Aorta (tissue), 5 donors: ENCODE measurements around the gene FBXO42. TPM values are rescaled to one million over a fixed set of nuclear protein-coding genes. Genes with fewer than 3 reads are reported as not detected.
"Not testable (repeated sequence)": the region's sequence is repeated elsewhere in the genome, so short reads cannot be mapped to it uniquely, and the experiment has no call there.

Source experiments
- ATAC-seq: fragments of 200-7000 bp; cut with Tn5 transposase; one replicate; pipeline ENCODE4 v1.9.1; 2022; ENCODE audit warnings: moderate library complexity; ENCODE audit not compliant: low FRiP score
- DNase-seq, 2 donors: peaks; one replicate each; pipeline ENCODE4 v3.0.0-alpha.2; 2020
- H3K27ac ChIP-seq, 2 donors: one replicate each; pipeline ENCODE4 v1.5.1; 2013; ENCODE audit warnings: low read length in 2 of 2, mild to moderate bottlenecking in 2 of 2, moderate library complexity in 2 of 2, control low read depth in 1 of 2, inconsistent platforms in 1 of 2, low read depth in 1 of 2
- H3K27me3 ChIP-seq, 2 donors: one replicate each; pipeline ENCODE4 v1.6.1; 2013; ENCODE audit warnings: control low read depth in 1 of 2, low read length in 1 of 2, mild to moderate bottlenecking in 1 of 2, moderate library complexity in 1 of 2; ENCODE audit not compliant: insufficient read depth in 2 of 2, control insufficient read depth in 1 of 2
- H3K36me3 ChIP-seq, 2 donors: one replicate each; pipeline ENCODE4 v1.6.1; 2013; ENCODE audit warnings: control low read depth in 1 of 2, low read length in 1 of 2, mild to moderate bottlenecking in 1 of 2; ENCODE audit not compliant: insufficient read depth in 2 of 2, control insufficient read depth in 1 of 2
- H3K4me1 ChIP-seq, 2 donors: one replicate each; pipeline ENCODE4 v1.6.1; 2013; ENCODE audit warnings: low read length in 2 of 2, control low read depth in 1 of 2, mild to moderate bottlenecking in 1 of 2, moderate library complexity in 1 of 2; ENCODE audit not compliant: insufficient read depth in 2 of 2, control insufficient read depth in 1 of 2
- H3K4me3 ChIP-seq, 2 donors: one replicate each; pipeline ENCODE4 v1.5.1; 2013; ENCODE audit warnings: low read length in 2 of 2, control low read depth in 1 of 2, mild to moderate bottlenecking in 1 of 2
- H3K9me3 ChIP-seq: one replicate; pipeline ENCODE4 v1.6.1; 2013; ENCODE audit warnings: mild to moderate bottlenecking, low read length; ENCODE audit not compliant: control insufficient read depth
- WGBS, 2 donors: extraction: QIAGEN DNeasy Blood & Tissue Kit; methylation state at CpG; one replicate each; pipeline ENCODE4 v1.1.7; 2013; 5-methylcytosine and 5-hydroxymethylcytosine counted together
- intact Hi-C, 2 donors: fragments of 100-400 bp; cut with DNase I; formaldehyde crosslinking; loops; one replicate each; pipeline versions ENCODE4 v1.14.2 to v1.15.0; 2022
- polyA plus RNA-seq, 2 donors: library from polyadenylated mRNA; stranded (reverse); fragments of 200-250 nt; gene quantifications; one replicate each; pipeline ENCODE4 v1.2.3, GENCODE V29; 2013
- total RNA-seq, 2 donors: library from RNA; stranded (reverse); fragmentation: NEBNext Ultra II Directional; extraction: Animal tissue kit (Norgen Biotek cat#: 25700); gene quantifications; one replicate each; pipeline ENCODE4 v1.2.1, GENCODE V29; 2021
- donor health status: healthy with polysubstance abuse.
- donor health status: Bipolar disorder and iron deficiency.
- donor health status: DM: no; HTN: no; CAD: no.
- donor health status: DM: no; HTN: no; CAD: no.
- donor health status: DM: yes; HTN: yes; CAD: no.

The FBXO42 gene
- total and polyA plus RNA-seq, 4 donors = 9.4 to 33.3 (median 32.9) TPM

DNA sequence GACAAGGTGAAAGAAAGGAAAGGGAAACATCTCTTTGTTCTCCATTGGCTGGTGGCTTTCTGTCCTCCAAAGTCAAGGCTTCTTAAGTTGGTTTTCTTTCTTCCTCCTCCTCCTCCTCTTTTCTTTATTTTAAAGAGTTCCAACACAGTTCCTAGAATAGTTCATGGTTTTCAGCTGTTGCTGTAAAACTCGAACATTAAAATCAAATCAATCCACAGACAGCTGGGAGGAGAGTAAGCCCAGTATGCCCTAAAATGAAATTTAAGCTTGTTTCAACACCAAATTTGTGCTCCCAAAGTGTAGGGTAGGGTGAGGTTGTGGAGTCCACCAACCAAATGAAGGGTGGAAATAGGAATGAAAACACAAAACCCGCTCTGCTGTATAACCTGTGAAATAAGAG lies 104.8 kb downstream of the FBXO42 start:
- DNase-seq (no peak), ATAC-seq (no peak)
- Histone ChIP-seq H3K9me3 (no peaks in the 10 kb centered on the region), H3K36me3 (peaks cover 4 to 5% of the 10 kb centered on the region in 2 donors), H3K4me3 (no peak overlapping the region), H3K4me1 (peaks cover 0 to 10% of the 10 kb centered on the region in 2 donors), H3K27ac (peak overlapping the region; percentile 45 to 66), H3K27me3 (no peaks in the 10 kb centered on the region)
- WGBS, 2 donors = 48 to 54% methylated on average over 2 of the region's 2 CpGs
- intact Hi-C loops = no loop called here

DNA sequence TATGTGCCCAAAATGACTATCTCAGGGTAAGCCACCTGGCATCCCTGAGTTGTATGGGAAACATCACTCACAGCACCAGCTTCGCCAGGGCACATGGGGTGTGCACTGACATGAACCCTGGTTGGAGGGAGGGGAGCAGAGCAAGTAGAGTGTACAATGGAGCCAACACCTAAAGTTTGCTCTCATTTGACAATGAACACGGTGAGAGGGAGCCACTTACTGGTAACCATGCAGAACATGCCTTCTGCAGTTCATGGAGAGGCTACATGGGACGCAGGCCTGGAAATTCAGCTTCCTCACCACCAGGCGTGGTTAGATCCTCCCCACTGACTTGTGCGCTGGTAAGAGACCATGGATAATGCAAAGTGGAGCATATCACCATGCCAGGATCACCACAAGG lies 105.3 kb downstream of the FBXO42 start:
- 83% methylated on average over 5 of the region's 5 CpGs for WGBS, 2 donors
- peaks cover 0 to 5% of the 10 kb centered on the region in 2 donors for H3K36me3 ChIP-seq
- no peak overlapping the region for H3K4me3 ChIP-seq
- no peaks in the 10 kb centered on the region for H3K9me3 ChIP-seq
- H3K27me3 ChIP-seq = no peaks in the 10 kb centered on the region
- peaks cover 0 to 10% of the 10 kb centered on the region in 2 donors for H3K4me1 ChIP-seq
- H3K27ac ChIP-seq = peak overlapping the region; percentile 18 to 45
- intact Hi-C loops = no loop called here
- no peak for ATAC-seq
- DNase-seq = peak in 1 of 2 donors; percentile 13

DNA sequence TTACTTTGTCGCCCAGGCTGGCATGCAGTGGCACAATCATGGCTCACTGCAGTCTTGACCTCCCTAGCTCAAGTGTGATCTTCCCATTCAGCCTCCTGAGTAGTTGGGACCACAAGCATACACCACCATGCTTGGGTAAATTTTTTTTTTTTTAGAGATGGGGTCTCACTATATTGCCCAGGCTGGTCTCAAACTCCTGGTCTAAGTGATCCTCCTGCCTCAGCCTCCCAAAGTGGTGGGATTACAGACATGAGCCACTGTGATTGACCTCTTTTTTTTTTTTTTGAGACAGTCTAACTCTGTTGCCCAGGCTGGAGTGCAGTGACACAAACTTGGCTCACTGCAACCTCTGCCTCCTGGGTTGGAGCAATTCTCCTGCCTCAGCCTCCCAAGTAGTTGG lies 106.0 kb downstream of the FBXO42 start:
- H3K4me1 ChIP-seq, DNase-seq, H3K36me3 ChIP-seq, H3K4me3 ChIP-seq, ATAC-seq, H3K9me3 ChIP-seq, intact Hi-C loops, H3K27ac ChIP-seq, H3K27me3 ChIP-seq: not testable (repeated sequence)
- WGBS, 2 donors = 96% methylated on average over 1 of the region's 1 CpG

DNA sequence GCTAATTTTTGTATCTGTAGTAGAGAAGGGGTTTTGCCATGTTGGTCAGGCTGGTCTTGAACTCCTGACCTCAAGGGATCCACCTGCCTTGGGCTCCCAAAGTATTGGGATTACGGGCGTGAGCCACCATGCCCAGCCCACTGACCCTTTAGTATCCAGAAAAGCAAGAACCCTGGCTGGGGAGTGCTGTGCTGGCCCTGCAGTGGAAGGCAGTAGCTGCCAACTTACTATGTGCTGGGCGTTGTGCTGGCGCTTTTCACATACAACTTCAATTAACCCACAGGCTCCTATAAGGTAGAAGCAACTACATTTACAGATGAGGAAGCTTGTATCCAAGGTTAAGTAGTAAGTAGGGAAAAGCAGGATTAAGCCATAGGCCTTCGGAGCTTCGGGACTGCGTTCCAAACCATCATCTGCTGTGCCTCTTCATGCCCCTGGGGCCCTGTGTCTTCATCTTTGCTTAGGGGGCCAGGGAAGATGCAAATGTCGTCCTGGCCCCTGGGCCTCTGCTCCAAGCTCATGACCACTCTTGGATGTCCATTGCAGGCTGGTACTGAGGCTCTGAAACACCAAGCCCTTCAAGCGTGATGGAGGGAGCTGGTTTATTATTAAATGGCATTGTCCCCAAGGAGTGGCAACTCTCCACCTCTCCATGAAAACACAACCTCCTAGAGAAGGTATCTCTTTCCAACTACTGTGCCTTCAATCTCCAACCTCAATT lies 106.6 kb downstream of the FBXO42 start:
- intact Hi-C loops = no loop called here
- Histone ChIP-seq H3K9me3 (no peaks in the 10 kb centered on the region), H3K36me3 (no peaks in the 10 kb centered on the region), H3K4me3 (no peak overlapping the region), H3K27ac (no peak overlapping the region), H3K27me3 (no peaks in the 10 kb centered on the region), H3K4me1 (peaks cover 0 to 3% of the 10 kb centered on the region in 2 donors)
- WGBS, 2 donors = 89% methylated on average over 9 of the region's 9 CpGs
- ATAC-seq (no peak), DNase-seq (peak in 1 of 2 donors; percentile 40)

DNA sequence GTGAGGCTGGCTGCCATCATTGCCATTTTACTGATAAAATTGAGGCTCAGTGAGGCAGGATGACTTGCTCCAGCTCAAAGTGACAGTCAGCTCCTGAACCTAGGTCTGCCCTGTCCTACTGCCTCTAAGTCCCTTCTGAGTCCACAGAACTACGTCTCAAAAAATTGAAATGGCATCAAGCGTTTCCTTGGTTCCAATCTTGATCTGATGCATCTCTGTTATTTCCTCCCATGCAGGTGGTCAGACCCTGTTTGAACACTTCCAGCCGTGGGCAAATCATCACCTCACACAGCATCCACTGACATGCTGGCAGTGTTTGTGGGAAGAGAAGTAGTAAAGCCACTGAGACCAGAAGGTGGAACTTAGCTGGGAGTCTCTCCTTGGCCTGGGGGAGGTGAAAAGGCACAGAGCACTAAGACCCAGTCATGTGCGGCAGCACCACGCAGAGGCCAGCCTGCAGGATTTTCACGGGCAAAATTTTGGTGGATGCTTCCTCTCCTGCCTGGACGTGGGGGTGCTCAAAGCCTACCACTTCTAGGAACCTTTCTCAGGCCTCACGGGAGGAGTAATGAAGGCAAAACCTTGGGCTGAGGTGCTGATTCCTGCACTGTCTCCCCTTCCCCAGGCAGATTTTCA lies 107.5 kb downstream of the FBXO42 start:
- Histone ChIP-seq H3K9me3 (no peaks in the 10 kb centered on the region), H3K27ac (peak overlapping the region in 1 of 2 donors; percentile 15), H3K36me3 (no peaks in the 10 kb centered on the region), H3K27me3 (no peaks in the 10 kb centered on the region), H3K4me1 (peaks cover 0 to 1% of the 10 kb centered on the region in 2 donors), H3K4me3 (no peak overlapping the region)
- 77 to 78% methylated on average over 8 of the region's 8 CpGs for WGBS, 2 donors
- DNase-seq (peak; percentile 24 to 58), ATAC-seq (no peak)
- intact Hi-C loops = loop anchor here (5.0 kb wide), 4 partner anchors 37 to 167 kb away; no protein-coding TSS in a partner anchor

DNA sequence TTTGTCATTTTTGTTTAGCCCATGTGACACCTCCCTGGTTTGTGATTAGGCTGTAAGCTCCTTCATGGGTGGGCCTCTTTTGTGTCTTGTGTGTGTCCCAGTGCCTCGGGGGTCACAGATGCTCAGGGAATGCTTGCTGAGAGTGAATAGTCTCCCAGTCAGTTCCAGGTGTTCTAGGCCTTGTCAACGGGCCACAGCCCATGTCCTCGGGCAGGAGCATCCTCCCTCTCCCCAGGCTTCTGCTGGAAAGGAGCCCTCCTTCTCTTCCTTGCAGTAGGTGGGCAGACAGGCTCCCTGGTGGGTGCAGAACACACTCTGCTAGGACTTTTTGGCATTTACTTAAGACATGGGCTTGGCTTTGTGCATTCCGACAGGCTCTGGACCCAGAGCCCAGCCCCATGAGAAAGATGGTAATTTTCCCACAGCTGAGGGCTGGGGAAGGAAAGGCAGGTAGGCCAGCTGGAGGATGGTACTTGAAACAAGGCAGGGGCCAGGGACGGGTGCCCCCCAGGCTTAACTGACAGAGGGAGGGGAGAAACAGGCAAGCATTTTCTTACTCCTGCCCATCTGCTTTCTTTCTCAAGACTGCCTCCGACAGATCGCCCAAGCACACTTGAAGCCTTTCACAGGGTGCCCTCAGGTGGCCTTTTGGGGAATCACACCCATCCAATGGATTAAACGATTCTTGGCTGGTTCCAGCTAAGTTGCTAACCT lies 108.2 kb downstream of the FBXO42 start:
- H3K27ac ChIP-seq = peak overlapping the region in 1 of 2 donors; percentile 11
- H3K36me3 ChIP-seq = no peaks in the 10 kb centered on the region
- H3K27me3 ChIP-seq = no peaks in the 10 kb centered on the region
- DNase-seq (peak; percentile 79 to 90), ATAC-seq (peak; percentile 73)
- H3K4me3 ChIP-seq = no peak overlapping the region
- H3K9me3 ChIP-seq = no peaks in the 10 kb centered on the region
- intact Hi-C loops = loop anchor here (5.0 kb wide), 4 partner anchors 37 to 167 kb away; no protein-coding TSS in a partner anchor
- 23 to 26% methylated on average over 8 of the region's 8 CpGs for WGBS, 2 donors
- peaks cover 0 to 1% of the 10 kb centered on the region in 2 donors for H3K4me1 ChIP-seq

DNA sequence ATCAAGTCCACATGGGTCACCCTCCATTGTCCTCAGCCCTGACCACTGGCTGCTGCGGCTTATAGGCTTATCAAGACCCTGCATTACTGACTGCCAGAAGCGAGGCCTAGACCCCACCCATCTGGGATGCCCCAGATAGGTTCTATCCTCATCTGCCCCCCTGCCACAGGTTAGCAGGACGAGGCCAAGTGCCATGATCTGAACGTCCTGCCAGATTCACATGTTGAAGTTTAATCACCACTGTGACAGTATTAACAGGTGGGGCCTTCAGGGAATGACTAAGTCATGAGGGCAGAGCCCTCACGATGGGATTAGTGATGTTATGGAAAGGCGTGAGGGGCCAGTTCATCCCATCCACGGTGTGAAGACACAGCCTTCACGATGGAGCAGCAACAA lies 109.1 kb downstream of the FBXO42 start:
- Histone ChIP-seq H3K4me3 (no peak overlapping the region), H3K27ac (no peak overlapping the region), H3K9me3 (no peaks in the 10 kb centered on the region), H3K27me3 (no peaks in the 10 kb centered on the region), H3K4me1 (peaks cover 0 to 1% of the 10 kb centered on the region in 2 donors), H3K36me3 (no peaks in the 10 kb centered on the region)
- DNase-seq = peak; percentile 17 to 31
- WGBS, 2 donors = 79 to 88% methylated on average over 8 of the region's 8 CpGs
- intact Hi-C loops = loop anchor here (5.0 kb wide), 4 partner anchors 36 to 166 kb away; no protein-coding TSS in a partner anchor
- no peak for ATAC-seq

DNA sequence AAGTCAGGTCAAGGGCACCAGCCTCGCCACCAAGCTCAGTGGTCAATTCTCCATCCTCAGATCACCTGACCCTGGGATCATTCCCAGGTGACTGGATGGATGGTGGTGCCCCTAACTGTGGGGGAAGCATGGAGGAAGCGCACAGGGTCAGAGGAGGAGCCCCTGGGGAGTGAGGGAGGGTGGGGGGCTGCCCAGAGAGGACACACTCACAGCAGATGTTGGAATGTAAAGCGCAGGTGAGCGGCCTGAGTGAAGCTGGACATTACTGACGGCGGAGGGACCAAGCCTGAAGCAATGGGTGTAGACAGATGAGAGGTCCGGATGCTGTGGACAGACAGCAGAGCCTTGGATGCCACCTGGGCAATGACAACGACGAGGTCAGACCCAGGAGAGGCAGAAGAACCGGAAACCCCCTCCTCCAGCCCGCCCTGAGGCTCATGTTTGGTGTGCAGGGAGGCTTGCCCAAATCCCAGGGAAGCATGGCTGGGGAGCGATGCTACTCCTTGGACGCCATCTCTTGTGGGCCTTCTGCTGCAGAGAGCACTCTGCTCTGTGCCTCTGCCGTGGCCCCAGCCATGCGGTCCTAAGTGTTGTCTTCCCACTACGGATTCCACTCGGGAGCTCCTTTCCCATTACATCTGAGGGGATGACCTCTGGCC lies 109.6 kb downstream of the FBXO42 start:
- WGBS, 2 donors = 90% methylated on average over 17 of the region's 17 CpGs
- intact Hi-C loops = loop anchor here (5.0 kb wide), 4 partner anchors 35 to 165 kb away; no protein-coding TSS in a partner anchor
- H3K27ac ChIP-seq = no peak overlapping the region
- H3K27me3 ChIP-seq = no peaks in the 10 kb centered on the region
- H3K4me3 ChIP-seq = no peak overlapping the region
- H3K9me3 ChIP-seq = no peaks in the 10 kb centered on the region
- DNase-seq = peak; percentile 42 to 73
- no peak for ATAC-seq
- peaks cover 0 to 1% of the 10 kb centered on the region in 2 donors for H3K4me1 ChIP-seq
- H3K36me3 ChIP-seq = no peaks in the 10 kb centered on the region
